Measurements from ENCODE around the gene PAPSS1. TPM values are rescaled to one million over a fixed set of nuclear protein-coding genes. Genes with fewer than 3 reads are reported as not detected.
A peak's percentile ranks its signal among the peaks of the same experiment; 100 is the strongest.
"Not testable (repeated sequence)": the region's sequence is repeated elsewhere in the genome, so short reads cannot be mapped to it uniquely, and the experiment has no call there.

Gene PAPSS1
- total RNA-seq, 1 donor from 2014 or later = 450 TPM

DNA sequence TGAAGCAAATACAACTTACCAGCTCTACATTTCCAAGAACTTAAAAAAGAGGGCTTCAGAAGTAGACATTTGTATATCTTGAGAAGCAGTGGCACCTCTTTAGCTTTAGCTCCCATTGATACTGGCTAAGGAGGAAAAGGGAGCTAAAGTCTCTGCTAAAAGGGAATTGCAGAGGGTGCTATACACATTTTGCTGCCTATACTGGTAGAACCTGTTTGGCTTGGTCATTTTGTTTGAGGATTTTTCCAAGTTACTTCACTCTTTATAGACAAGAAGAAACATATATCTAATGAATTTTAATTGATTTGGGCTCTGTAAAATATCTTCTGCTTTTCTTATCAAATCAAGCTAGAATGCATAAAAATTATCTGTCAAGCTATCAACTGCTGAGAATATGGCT is 11.8 kb downstream of the PAPSS1 start:
- no peak for DNase-seq (ENCODE audit: low spot score)
- no peak overlapping the region for H3K27ac Mint-ChIP-seq (ENCODE audit: unreplicated experiment)
- peaks cover 5% of the 10 kb centered on the region for H3K27me3 Mint-ChIP-seq (ENCODE audit: unreplicated experiment)
- no peak for TF ChIP-seq CTCF (IDR thresholded peaks at IDR 0.05; ENCODE audit: unreplicated experiment)
- H3K4me1 Mint-ChIP-seq (ENCODE audit: unreplicated experiment) = peaks cover 17% of the 10 kb centered on the region
- peaks cover 5% of the 10 kb centered on the region for H3K9me3 Mint-ChIP-seq (ENCODE audit: unreplicated experiment)
- no peak overlapping the region for H3K4me3 Mint-ChIP-seq (ENCODE audit: unreplicated experiment)
- H3K36me3 Mint-ChIP-seq (ENCODE audit: low read depth, unreplicated experiment) = peaks cover 64% of the 10 kb centered on the region

DNA sequence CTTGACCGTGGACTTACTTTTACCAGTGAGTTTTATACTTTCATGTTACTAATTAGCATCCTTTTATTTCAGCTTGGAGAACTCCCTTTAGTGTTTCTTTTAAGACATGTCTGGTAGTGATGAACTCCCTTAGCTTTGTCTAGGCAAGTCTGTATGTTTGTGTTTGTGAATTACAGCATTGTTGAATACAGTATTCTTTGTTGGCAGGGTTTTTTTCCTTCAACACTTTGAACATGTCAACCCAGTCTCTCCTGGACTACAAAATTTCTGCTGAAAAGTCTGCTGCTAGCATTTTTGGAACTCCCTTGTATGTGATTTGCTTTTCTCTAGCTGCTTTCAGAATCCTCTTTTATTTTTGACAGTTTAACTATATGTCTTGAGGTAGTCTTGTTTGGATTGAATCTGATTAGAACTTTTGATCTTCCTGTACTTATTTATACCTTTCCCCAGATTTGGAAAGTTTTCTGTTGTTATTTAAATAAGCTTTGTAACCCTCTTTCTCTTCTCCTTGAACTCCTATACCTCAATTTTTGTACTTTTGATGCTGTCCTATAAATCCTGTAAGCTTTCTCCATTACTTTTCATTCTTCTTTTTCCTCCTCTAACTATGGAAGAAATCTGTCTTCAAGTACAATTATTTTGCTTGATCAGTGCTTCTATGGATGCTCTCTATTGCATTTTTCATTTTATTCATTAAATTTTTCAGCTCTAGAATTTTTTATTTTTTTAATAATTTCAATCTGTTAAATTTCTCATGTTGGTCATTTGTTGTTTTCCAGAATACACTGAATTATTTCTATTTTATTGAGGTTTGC is 14.1 kb downstream of the PAPSS1 start:
- peaks cover 20% of the 10 kb centered on the region for H3K4me1 Mint-ChIP-seq (ENCODE audit: unreplicated experiment)
- peaks cover 5% of the 10 kb centered on the region for H3K27me3 Mint-ChIP-seq (ENCODE audit: unreplicated experiment)
- peak overlapping the region; percentile 57 for H3K4me3 Mint-ChIP-seq (ENCODE audit: unreplicated experiment)
- H3K9me3 Mint-ChIP-seq (ENCODE audit: unreplicated experiment) = peaks cover 5% of the 10 kb centered on the region
- TF ChIP-seq CTCF (IDR thresholded peaks at IDR 0.05; ENCODE audit: unreplicated experiment) = no peak
- no peak overlapping the region for H3K27ac Mint-ChIP-seq (ENCODE audit: unreplicated experiment)
- no peak for DNase-seq (ENCODE audit: low spot score)
- peaks cover 71% of the 10 kb centered on the region for H3K36me3 Mint-ChIP-seq (ENCODE audit: low read depth, unreplicated experiment)

GRCh38 chr4:107701565-107701964 is 18.5 kb downstream of the PAPSS1 start:
- H3K4me1 Mint-ChIP-seq (ENCODE audit: unreplicated experiment) = peaks cover 28% of the 10 kb centered on the region
- no peak for TF ChIP-seq CTCF (IDR thresholded peaks at IDR 0.05; ENCODE audit: unreplicated experiment)
- no peak for DNase-seq (ENCODE audit: low spot score)
- no peak overlapping the region for H3K27ac Mint-ChIP-seq (ENCODE audit: unreplicated experiment)
- peak overlapping the region; percentile 44 for H3K4me3 Mint-ChIP-seq (ENCODE audit: unreplicated experiment)
- no peaks in the 10 kb centered on the region for H3K9me3 Mint-ChIP-seq (ENCODE audit: unreplicated experiment)
- H3K36me3 Mint-ChIP-seq (ENCODE audit: low read depth, unreplicated experiment) = peaks cover 60% of the 10 kb centered on the region
- no peaks in the 10 kb centered on the region for H3K27me3 Mint-ChIP-seq (ENCODE audit: unreplicated experiment)

DNA sequence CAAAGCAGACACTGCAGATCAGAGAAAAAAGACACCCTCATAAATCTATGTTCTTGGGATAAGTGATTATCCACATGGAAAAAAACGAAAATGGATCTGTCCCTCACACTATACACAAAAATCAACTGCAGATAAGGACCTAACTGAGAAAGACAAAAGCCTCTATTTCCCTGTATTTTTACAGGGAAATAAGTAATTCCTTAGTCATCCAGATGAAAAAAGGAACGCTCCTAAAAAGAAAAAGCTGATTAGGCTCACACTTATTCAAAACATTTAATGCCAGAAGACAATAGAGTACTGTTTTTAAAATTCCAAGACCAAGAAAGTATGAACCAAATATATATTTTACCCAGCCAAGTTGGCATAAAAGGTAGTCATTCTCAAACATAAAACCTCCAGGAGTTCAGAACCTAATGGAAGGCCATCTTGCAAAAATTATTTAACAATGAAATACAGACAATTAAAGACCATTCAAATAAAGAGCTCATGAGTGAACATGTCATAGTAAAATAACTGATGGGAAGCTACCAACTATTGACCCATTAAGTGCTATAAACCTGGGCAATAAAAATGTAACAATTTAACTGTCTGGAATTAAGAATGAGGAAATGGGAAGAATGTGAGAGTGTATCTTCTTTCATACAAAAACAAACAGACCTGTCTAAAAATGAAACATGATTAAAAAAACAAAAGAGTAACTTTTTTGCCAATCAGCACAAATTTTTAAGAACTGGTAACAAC is 20.4 kb downstream of the PAPSS1 start:
- DNase-seq (ENCODE audit: low spot score) = no peak
- Mint-ChIP-seq H3K27me3 (ENCODE audit: unreplicated experiment) (peaks cover 5% of the 10 kb centered on the region), H3K4me3 (ENCODE audit: unreplicated experiment) (no peak overlapping the region), H3K9me3 (ENCODE audit: unreplicated experiment) (peaks cover 4% of the 10 kb centered on the region), H3K27ac (ENCODE audit: unreplicated experiment) (no peak overlapping the region), H3K4me1 (ENCODE audit: unreplicated experiment) (peaks cover 43% of the 10 kb centered on the region), H3K36me3 (ENCODE audit: low read depth, unreplicated experiment) (peaks cover 60% of the 10 kb centered on the region)
- no peak for TF ChIP-seq CTCF (IDR thresholded peaks at IDR 0.05; ENCODE audit: unreplicated experiment)

- H3K27me3 Mint-ChIP-seq (ENCODE audit: unreplicated experiment); H3K27ac Mint-ChIP-seq (ENCODE audit: unreplicated experiment); H3K9me3 Mint-ChIP-seq (ENCODE audit: unreplicated experiment); DNase-seq (ENCODE audit: low spot score): not testable (repeated sequence)
- peaks cover 62% of the 10 kb centered on the region for H3K4me1 Mint-ChIP-seq (ENCODE audit: unreplicated experiment)
- peak overlapping the region; percentile 76 for H3K4me3 Mint-ChIP-seq (ENCODE audit: unreplicated experiment)
- peaks cover 61% of the 10 kb centered on the region for H3K36me3 Mint-ChIP-seq (ENCODE audit: low read depth, unreplicated experiment)
Observed at GRCh38 chr4:107696187-107696586, 23.8 kb downstream of the PAPSS1 start.

Measured in endothelial cell (in vitro differentiated cells).